LNCaP clone FGC (cell line): Measurements from ENCODE around the gene KLHL29.

Source experiments
- DNase-seq: peaks from one replicate; pipeline ENCODE4 v3.0.0-alpha.2; 2011; ENCODE audit warnings: low read depth
- H3K4me3 ChIP-seq: 2 replicates; pipeline ENCODE4 v1.5.1; 2011; ENCODE audit warnings: mild to moderate bottlenecking, low read depth, low read length, control low read depth
- TF ChIP-seq, protein P1 (sequence below): IDR thresholded peaks from 2 replicates; pipeline ENCODE4 v1.5.1; 2012; ENCODE audit warnings: mild to moderate bottlenecking; ENCODE audit not compliant: control insufficient read depth, insufficient read depth; ENCODE audit errors: extremely low read depth

Gene KLHL29

DNA sequence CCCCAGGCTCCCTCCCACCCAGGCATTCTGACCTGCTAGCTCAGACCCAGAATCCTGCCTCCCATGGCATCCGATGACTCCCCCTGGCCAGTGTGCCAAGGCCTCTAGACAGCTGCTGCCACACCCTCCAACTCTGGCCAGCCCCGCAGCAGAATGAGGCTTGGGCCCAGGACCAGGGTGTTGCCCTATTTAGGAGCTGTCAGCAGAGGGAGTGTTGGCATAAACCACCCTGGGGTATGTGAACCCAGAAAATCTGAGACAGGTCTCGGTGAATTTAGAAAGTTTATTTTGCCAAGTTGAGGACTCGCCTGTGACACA, 134.3 kb downstream of the KLHL29 start:
- no peak overlapping the region for H3K4me3 ChIP-seq
- no peak for DNase-seq
- TF ChIP-seq, protein P1, sequence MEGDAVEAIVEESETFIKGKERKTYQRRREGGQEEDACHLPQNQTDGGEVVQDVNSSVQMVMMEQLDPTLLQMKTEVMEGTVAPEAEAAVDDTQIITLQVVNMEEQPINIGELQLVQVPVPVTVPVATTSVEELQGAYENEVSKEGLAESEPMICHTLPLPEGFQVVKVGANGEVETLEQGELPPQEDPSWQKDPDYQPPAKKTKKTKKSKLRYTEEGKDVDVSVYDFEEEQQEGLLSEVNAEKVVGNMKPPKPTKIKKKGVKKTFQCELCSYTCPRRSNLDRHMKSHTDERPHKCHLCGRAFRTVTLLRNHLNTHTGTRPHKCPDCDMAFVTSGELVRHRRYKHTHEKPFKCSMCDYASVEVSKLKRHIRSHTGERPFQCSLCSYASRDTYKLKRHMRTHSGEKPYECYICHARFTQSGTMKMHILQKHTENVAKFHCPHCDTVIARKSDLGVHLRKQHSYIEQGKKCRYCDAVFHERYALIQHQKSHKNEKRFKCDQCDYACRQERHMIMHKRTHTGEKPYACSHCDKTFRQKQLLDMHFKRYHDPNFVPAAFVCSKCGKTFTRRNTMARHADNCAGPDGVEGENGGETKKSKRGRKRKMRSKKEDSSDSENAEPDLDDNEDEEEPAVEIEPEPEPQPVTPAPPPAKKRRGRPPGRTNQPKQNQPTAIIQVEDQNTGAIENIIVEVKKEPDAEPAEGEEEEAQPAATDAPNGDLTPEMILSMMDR, result no peak

DNA sequence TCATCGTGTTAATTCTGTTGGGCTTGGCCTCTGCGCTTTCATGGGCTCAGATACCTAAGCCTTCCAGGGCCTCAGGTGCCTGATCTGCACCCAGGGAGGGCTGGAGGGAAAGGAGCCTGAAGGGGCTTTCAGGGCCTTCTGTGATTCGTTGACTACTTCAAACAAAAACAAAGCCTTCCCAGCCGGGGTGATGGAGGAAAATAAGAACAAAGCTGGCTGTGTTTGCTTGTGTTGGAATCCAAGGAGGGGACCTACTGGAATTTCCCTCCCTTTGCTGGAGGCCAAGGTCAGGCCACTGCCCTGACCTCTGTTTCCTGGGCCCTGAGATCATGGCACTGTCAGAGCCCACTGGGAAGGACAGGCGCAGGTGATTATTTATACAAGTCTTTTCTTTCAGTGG, 135.3 kb downstream of the KLHL29 start:
- DNase-seq, result no peak
- TF ChIP-seq, protein P1, result no peak
- H3K4me3 ChIP-seq, result no peak overlapping the region

DNA sequence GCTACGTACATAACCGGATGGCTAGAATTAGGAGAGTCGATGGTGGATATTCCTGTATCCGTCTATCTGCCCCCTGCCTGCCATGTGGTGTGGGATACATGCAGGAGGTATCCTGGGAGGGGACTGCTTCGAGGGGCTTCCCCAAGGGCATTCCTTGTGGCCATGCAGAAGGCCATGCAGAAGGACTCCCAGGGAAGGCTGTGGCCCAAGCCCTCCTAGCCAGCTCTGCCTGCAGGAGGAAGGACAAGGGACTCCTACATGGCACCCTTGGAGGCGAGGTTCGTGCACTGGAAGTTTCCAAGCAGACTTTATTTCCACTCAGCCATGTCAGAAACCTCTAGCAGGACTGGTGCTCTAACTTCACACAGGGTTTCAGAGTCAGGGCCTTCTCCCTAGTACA, 136.1 kb downstream of the KLHL29 start:
- no peak for DNase-seq
- TF ChIP-seq, protein P1, result no peak

DNA sequence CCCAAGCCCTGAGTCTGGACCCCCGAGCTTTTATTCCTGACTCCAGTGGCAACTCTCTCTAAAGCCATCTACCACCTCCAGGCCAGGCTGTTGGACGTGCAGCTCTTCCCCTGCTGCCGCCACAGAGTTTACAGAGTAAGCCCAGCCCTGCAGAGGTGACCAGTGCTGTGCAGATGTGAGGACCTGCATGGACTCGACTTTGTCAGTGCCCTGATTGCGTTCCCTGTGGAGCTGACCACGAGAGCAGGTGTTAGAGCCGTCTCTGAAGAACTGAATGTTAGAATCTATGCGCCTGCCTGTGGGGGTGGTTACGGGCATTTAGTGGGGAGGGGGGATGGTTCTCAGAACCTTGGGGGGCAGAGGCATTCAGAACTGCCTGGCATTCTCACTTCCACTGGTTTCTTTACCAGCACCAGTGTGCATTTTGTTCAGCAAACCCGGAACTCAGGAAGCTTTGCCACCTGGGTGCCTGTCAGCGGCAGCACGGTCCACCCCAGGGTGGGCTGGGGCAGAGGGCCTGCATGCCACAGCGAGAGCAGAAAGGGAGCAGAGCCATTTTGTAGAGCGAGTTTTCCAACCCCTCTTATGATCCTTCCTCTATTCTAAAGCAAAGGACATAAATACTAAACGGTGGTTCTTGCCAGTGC, 137.9 kb downstream of the KLHL29 start:
- DNase-seq, result no peak
- TF ChIP-seq, protein P1, result no peak
- no peak overlapping the region for H3K4me3 ChIP-seq

More for the DNA sequence above, 136.1 kb downstream of the KLHL29 start:
- H3K4me3 ChIP-seq, result no peak overlapping the region

DNA sequence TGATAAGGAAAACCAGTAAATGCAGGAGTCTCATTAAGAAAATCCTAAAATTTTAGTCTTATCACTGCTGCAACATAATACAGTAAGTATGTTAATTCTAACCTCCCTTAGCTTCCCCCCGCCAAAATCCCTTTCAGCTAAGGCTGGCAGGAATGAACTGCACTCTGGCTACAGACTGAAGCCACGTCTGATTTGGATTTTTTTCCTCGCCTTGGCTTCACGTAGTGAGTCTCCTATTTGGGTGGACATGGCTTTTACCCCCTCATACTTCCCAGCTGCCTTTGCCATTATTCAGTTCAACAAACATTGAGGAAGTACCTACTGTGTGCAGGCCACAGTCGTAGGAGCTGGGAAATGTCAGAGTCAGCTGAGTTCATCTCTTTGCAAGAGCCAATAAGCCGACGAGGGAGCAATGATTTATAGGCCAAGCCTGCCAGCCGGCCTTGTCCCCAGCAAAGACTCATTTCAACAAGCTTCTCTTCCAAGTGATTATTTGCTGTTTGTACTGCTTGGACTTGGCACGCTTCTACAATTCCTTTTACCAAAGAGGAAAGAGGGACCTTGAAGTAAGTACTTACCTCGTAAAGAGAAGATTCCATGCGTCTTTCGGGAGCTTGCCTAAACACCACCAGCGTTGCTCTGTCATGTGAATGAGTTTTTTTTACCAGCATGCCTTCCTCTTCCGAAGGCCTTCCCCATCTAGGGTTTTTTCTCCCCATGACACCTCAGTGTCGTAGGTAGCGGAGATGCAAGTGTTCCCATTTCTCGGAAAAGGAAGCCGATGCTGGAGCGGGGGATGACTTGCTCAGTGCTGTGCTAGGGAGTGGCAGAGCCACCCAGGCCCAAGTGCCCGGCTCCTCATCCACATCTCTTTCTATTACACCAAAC, 138.6 kb downstream of the KLHL29 start:
- H3K4me3 ChIP-seq, result no peak overlapping the region
- DNase-seq, result peak; percentile 70
- TF ChIP-seq, protein P1, result no peak

DNA sequence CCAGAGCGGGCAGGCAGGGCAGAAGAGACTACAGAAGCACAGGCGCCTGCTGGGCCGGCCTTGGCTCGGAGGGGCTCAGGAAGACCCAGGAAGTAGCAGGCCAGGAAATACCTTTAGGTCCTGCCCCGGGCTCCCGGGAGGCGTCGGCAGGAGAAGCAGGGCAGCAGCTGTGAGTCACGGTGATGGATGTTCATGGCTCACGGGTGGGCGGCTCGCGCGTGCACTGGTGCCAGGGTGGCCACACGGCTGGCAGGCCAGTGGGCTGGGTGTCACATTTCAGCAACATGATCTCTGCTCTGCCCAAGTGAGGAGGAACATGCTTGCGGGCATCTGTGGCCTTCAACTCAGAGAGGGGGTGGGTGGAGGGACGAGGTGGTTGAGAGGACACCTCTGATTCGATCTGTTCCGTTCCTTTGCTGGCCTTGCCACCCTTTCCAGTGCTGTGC, 139.3 kb downstream of the KLHL29 start:
- TF ChIP-seq, protein P1, result no peak
- DNase-seq, result no peak
- no peak overlapping the region for H3K4me3 ChIP-seq
